Neural cell (in vitro differentiated cells): ENCODE measurements around the gene TTLL1. TPM values are rescaled to one million over a fixed set of nuclear protein-coding genes. Genes with fewer than 3 reads are reported as not detected.

Experiments
- H2AFZ ChIP-seq: fragments of 200-600, 300-800 bp; sonication (generic), shearing (Covaris generic); 2 replicates; pipeline ENCODE4 v1.6.0; 2014; ENCODE audit warnings: low read depth, mild to moderate bottlenecking, antibody characterized with exemption, low read length, moderate library complexity
- H3F3A ChIP-seq: fragments of 200-600 bp; shearing (Covaris generic); 2 replicates; pipeline ENCODE4 v1.6.1; 2016; ENCODE audit warnings: mild to moderate bottlenecking, moderate library complexity, mixed read lengths, antibody characterized with exemption, low read length; ENCODE audit not compliant: insufficient read depth, poor library complexity, severe bottlenecking
- H3K27ac ChIP-seq: fragments of 200-600, 300-800 bp; sonication (generic), shearing (Covaris generic); 2 replicates; pipeline ENCODE4 v1.5.1; 2014; ENCODE audit warnings: mild to moderate bottlenecking, low read length, moderate library complexity
- H3K27me3 ChIP-seq: fragments of 300-800, 200-600 bp; sonication (generic), shearing (Covaris generic); 2 replicates; pipeline ENCODE4 v1.6.0; 2014; ENCODE audit warnings: mild to moderate bottlenecking, low read depth, low read length, moderate library complexity; ENCODE audit not compliant: insufficient read depth
- H3K36me3 ChIP-seq: fragments of 300-800, 200-600 bp; sonication (generic), shearing (Covaris generic); 2 replicates; pipeline ENCODE4 v1.5.1; 2014; ENCODE audit warnings: mild to moderate bottlenecking, antibody characterized with exemption, low read length, moderate library complexity; ENCODE audit not compliant: insufficient read depth
- H3K4me2 ChIP-seq: fragments of 300-800, 200-600 bp; sonication (generic), shearing (Covaris generic); 2 replicates; pipeline ENCODE4 v1.6.0; 2014; ENCODE audit warnings: mild to moderate bottlenecking, low read length
- H3K4me3 ChIP-seq: fragments of 300-800, 200-600 bp; sonication (generic), shearing (Covaris generic); 2 replicates; pipeline ENCODE4 v1.5.1; 2014; ENCODE audit warnings: mild to moderate bottlenecking, low read length, moderate library complexity
- H3K79me2 ChIP-seq: fragments of 200-600 bp; shearing (Covaris generic); replicated peaks from 2 replicates; pipeline ENCODE4 v1.6.0; 2014; ENCODE audit warnings: mild to moderate bottlenecking, low read length, moderate library complexity; ENCODE audit not compliant: insufficient read depth
- H3K9ac ChIP-seq: fragments of 300-800, 200-600 bp; sonication (generic), shearing (Covaris generic); 2 replicates; pipeline ENCODE4 v1.6.1; 2016; ENCODE audit warnings: mild to moderate bottlenecking, low read length, mixed read lengths
- H3K9me2 ChIP-seq: fragments of 200-600 bp; shearing (Covaris generic); 2 replicates; pipeline ENCODE4 v1.6.1; 2016; ENCODE audit warnings: mild to moderate bottlenecking, low read length, mixed read lengths; ENCODE audit not compliant: insufficient read depth
- H3K9me3 ChIP-seq: fragments of 200-600, 300-800 bp; sonication (generic), shearing (Covaris generic); 2 replicates; pipeline ENCODE4 v1.6.1; 2016; ENCODE audit warnings: mild to moderate bottlenecking, mixed run types, low read length, moderate library complexity, mixed read lengths
- H4K20me1 ChIP-seq: fragments of 200-600 bp; shearing (Covaris generic); 2 replicates; pipeline ENCODE4 v1.6.1; 2016; ENCODE audit warnings: mild to moderate bottlenecking, mixed run types; ENCODE audit not compliant: insufficient read depth
- EP300 ChIP-seq: fragments of 450-650 bp; conservative IDR thresholded peaks from 2 replicates; pipeline ENCODE4 v1.6.1; 2014; ENCODE audit warnings: antibody characterized with exemption, mild to moderate bottlenecking, moderate library complexity; ENCODE audit not compliant: poor library complexity, severe bottlenecking
- EZH2 ChIP-seq: fragments of 200-600, 300-800 bp; shearing (Covaris generic), sonication (generic); IDR thresholded peaks from 2 replicates; pipeline ENCODE4 v1.6.1; 2014; ENCODE audit warnings: antibody characterized with exemption, low read length, borderline replicate concordance, mild to moderate bottlenecking; ENCODE audit not compliant: insufficient read depth, poor library complexity, severe bottlenecking
- MXI1 ChIP-seq: fragments of 450-650 bp; conservative IDR thresholded peaks from 2 replicates; pipeline ENCODE4 v1.6.1; 2014; ENCODE audit warnings: antibody characterized with exemption, mild to moderate bottlenecking; ENCODE audit not compliant: poor library complexity, severe bottlenecking
- POLR2AphosphoS5 ChIP-seq: IDR thresholded peaks from 2 replicates; pipeline ENCODE4 v1.6.1; 2012
- RAD21 ChIP-seq: fragments of 450-650 bp; conservative IDR thresholded peaks from 2 replicates; pipeline ENCODE4 v1.6.1; 2014; ENCODE audit warnings: antibody characterized with exemption, mild to moderate bottlenecking, moderate library complexity
- SMC3 ChIP-seq: fragments of 450-650 bp; conservative IDR thresholded peaks from 2 replicates; pipeline ENCODE4 v1.6.1; 2014; ENCODE audit warnings: antibody characterized with exemption, mild to moderate bottlenecking, moderate library complexity; ENCODE audit not compliant: poor library complexity
- TAF1 ChIP-seq: IDR thresholded peaks from 2 replicates; pipeline ENCODE4 v1.6.1; 2012; ENCODE audit warnings: low read depth
- polyA plus RNA-seq: library from polyadenylated mRNA; depleted of rRNA; stranded (reverse); fragments of >200 nt; gene quantifications from 2 replicates; pipeline ENCODE4 v1.2.3, GENCODE V29; 2014
- TF ChIP-seq, protein P1 (sequence below): fragments of 450-650 bp; IDR thresholded peaks from 2 replicates; pipeline ENCODE4 v1.5.1; 2014; ENCODE audit warnings: antibody characterized with exemption, mild to moderate bottlenecking, moderate library complexity; ENCODE audit not compliant: poor library complexity, severe bottlenecking
- TF ChIP-seq, protein P2 (sequence below): IDR thresholded peaks from 2 replicates; pipeline ENCODE4 v1.6.1; 2012; ENCODE audit warnings: borderline replicate concordance

TTLL1 gene
- polyA plus RNA-seq, 1 donor from 2014 or later: 36.3 TPM

DNA sequence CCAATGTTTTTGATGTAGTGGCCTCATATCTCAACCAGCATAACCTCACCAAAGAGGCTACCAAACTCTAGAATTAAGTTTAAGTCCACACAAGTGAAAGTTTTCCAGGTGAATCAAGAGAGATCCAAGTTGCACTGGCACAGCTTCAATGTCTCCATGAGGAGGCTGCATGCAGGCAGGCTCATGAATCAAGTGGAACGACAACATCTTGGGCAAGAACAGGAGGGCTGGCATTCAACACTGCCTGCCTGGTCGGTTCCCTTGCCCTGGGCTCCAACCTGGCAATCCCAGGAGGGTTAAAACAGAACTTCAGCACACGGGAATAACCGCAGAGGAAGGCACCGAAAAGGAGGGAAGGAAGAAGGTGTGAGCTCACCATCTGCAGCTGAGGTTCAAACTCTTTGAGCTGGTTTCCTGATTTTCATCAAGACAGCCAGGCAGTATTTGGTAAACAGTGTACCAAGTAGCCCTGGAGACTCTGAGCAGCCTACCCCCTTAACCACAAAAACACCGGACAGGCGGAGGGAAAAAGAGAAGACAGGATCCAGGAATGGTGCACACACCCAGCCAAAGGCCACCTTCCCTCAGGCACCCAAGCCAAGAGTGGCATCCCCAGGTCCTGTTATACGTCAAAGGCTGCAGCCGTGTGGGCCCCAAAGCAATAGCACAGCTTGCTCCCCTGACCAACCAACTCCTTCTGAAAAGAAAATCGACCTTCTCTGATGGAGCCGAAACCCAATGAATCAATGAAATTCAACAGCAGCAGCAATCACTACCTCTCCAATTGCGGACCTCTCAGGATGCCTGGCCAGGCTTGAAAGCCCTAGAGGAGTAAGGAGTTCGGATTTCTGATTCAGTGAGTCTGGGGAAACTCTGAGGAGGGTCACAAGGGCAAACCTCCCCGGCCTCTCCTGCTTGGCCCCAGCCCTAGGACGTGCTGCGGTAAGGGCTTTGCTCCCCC is 75.6 kb downstream of the TTLL1 start:
- Histone ChIP-seq H3K4me3 (peak overlapping the region; percentile 87), H3F3A (no peaks in the 10 kb centered on the region), H3K9me3 (no peaks in the 10 kb centered on the region), H3K27ac (no peak overlapping the region), H4K20me1 (no peaks in the 10 kb centered on the region), H3K9ac (peak overlapping the region; percentile 72), H3K4me2 (peak overlapping the region; percentile 70), H3K79me2 (peaks cover 34% of the 10 kb centered on the region), H3K9me2 (no peaks in the 10 kb centered on the region), H2AFZ (peak overlapping the region; percentile 40), H3K36me3 (no peaks in the 10 kb centered on the region), H3K27me3 (no peaks in the 10 kb centered on the region)
- TF ChIP-seq, protein P1, sequence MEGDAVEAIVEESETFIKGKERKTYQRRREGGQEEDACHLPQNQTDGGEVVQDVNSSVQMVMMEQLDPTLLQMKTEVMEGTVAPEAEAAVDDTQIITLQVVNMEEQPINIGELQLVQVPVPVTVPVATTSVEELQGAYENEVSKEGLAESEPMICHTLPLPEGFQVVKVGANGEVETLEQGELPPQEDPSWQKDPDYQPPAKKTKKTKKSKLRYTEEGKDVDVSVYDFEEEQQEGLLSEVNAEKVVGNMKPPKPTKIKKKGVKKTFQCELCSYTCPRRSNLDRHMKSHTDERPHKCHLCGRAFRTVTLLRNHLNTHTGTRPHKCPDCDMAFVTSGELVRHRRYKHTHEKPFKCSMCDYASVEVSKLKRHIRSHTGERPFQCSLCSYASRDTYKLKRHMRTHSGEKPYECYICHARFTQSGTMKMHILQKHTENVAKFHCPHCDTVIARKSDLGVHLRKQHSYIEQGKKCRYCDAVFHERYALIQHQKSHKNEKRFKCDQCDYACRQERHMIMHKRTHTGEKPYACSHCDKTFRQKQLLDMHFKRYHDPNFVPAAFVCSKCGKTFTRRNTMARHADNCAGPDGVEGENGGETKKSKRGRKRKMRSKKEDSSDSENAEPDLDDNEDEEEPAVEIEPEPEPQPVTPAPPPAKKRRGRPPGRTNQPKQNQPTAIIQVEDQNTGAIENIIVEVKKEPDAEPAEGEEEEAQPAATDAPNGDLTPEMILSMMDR: no peak
- peak; percentile 7 for TF ChIP-seq RAD21

DNA sequence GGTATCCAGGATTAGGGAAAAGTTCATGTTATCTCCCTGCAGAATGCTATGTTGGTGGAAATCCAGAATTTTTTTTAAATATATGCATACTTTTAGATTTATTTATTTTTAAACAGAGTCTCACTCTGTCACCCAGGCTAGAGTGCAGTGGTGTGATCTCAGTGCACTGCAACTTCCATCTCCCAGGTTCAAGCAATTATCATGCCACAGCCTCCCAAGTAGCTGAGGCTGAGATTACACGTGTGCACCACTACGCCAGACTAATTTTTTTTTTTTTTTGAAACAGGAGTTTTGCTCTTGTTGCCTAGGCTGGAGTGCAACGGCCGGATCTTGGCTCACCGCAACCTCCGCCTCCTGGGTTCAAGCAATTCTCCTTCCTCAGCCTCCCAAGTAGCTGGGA is 76.8 kb downstream of the TTLL1 start:
- peaks cover 35% of the 10 kb centered on the region for H3K79me2 ChIP-seq
- H2AFZ ChIP-seq: no peak overlapping the region
- no peaks in the 10 kb centered on the region for H3K9me2 ChIP-seq
- H3K9ac ChIP-seq: no peak overlapping the region
- no peak overlapping the region for H3K4me3 ChIP-seq
- no peaks in the 10 kb centered on the region for H3F3A ChIP-seq
- no peak overlapping the region for H3K4me2 ChIP-seq
- no peaks in the 10 kb centered on the region for H3K9me3 ChIP-seq
- no peaks in the 10 kb centered on the region for H4K20me1 ChIP-seq
- H3K27ac ChIP-seq: no peak overlapping the region
- no peaks in the 10 kb centered on the region for H3K36me3 ChIP-seq
- H3K27me3 ChIP-seq: no peaks in the 10 kb centered on the region
- TF ChIP-seq SMC3: no peak
- no peak for TF ChIP-seq MXI1
- TF ChIP-seq TAF1: no peak
- no peak for TF ChIP-seq EZH2
- no peak for TF ChIP-seq EP300
- no peak for TF ChIP-seq POLR2AphosphoS5
- TF ChIP-seq, protein P1: no peak
- no peak for TF ChIP-seq RAD21
- TF ChIP-seq, protein P2, sequence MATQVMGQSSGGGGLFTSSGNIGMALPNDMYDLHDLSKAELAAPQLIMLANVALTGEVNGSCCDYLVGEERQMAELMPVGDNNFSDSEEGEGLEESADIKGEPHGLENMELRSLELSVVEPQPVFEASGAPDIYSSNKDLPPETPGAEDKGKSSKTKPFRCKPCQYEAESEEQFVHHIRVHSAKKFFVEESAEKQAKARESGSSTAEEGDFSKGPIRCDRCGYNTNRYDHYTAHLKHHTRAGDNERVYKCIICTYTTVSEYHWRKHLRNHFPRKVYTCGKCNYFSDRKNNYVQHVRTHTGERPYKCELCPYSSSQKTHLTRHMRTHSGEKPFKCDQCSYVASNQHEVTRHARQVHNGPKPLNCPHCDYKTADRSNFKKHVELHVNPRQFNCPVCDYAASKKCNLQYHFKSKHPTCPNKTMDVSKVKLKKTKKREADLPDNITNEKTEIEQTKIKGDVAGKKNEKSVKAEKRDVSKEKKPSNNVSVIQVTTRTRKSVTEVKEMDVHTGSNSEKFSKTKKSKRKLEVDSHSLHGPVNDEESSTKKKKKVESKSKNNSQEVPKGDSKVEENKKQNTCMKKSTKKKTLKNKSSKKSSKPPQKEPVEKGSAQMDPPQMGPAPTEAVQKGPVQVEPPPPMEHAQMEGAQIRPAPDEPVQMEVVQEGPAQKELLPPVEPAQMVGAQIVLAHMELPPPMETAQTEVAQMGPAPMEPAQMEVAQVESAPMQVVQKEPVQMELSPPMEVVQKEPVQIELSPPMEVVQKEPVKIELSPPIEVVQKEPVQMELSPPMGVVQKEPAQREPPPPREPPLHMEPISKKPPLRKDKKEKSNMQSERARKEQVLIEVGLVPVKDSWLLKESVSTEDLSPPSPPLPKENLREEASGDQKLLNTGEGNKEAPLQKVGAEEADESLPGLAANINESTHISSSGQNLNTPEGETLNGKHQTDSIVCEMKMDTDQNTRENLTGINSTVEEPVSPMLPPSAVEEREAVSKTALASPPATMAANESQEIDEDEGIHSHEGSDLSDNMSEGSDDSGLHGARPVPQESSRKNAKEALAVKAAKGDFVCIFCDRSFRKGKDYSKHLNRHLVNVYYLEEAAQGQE: no peak
